Esophagus squamous epithelium (tissue), 4 donors: ENCODE data around the gene DOCK1.

ENCODE experiments used
- CTCF ChIP-seq, 6 experiments: fragments of 450-650 bp in 4 of 6; fragments of 200-600 bp in 2 of 6; sonication (generic) in 2 of 6; IDR thresholded peaks; one replicate each; pipeline ENCODE4 v1.5.1; 2016 to 2019; ENCODE audit warnings: antibody characterized with exemption in 6 of 6, mild to moderate bottlenecking in 4 of 6, moderate library complexity in 4 of 6
- POLR2A ChIP-seq, 4 donors: fragments of 450-650 bp; IDR thresholded peaks; one replicate each; pipeline ENCODE4 v1.6.1; 2017; ENCODE audit warnings: antibody characterized with exemption in 4 of 4, mild to moderate bottlenecking in 4 of 4, moderate library complexity in 3 of 4

DNA sequence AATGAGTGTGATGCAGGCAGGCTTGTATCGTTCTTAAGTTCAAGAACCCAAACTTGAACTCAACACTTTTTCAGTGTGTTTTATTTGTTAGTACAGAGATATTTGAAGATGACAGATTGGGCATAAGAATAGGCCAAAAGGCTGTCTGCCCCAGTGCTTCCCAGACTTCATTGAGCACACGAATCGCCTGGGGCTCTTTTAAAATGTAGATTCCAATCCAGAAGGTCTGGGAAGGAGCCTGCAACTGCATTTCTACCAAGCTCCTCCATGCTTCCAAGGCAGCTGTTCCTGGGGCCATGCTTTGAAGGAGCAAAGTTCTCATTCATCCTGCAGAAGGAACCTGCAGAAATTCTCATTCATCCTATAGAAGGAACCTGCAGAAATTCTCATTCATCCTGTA lies 405.7 kb downstream of the DOCK1 start:
- TF ChIP-seq CTCF (IDR thresholded peaks at IDR 0.05), result no peak
- no peak for TF ChIP-seq POLR2A (IDR thresholded peaks at IDR 0.05)
